ENCODE data around the gene SDHA. TPM values are rescaled to one million over a fixed set of nuclear protein-coding genes. Genes with fewer than 3 reads are reported as not detected.

The SDHA gene
- total RNA-seq, 1 experiment from 2014 or later: 134 TPM

DNA sequence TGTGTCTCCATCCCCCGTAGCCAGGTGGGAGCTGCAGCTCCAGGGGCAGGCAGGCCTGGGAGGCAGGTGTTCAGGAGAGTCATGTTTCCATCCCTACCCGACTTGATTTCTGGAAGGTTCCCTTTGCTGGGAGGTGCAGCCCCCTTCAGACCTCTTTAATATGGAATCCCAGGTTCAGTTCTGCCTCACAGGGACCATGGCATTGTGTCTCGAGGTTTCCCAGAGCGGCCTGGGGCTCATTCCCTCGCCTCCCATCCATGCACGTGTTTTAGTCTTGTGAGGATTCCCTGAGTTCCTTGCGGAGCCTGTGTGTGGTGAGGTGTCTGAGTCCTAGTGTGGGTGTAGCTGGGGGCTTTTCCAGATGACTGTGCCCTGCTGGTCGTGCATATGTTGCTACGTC lies 86.9 kb downstream of the SDHA start:
- Histone ChIP-seq H3K27me3 (ENCODE audit: insufficient read depth, low read length) (no peaks in the 10 kb centered on the region), H3K9me3 (ENCODE audit: control insufficient read depth in 1 of 2, insufficient read depth in 1 of 2, low read depth in 1 of 2, low read length in 2 of 2) (no peaks in the 10 kb centered on the region), H3K27ac (ENCODE audit: low read depth, low read length) (no peak overlapping the region), H3K9me2 (ENCODE audit: insufficient read depth) (no peaks in the 10 kb centered on the region), H3K79me2 (ENCODE audit: insufficient read depth, low read length) (peaks cover 33% of the 10 kb centered on the region; the same call in 1 of the 2 replicates), H3K4me3 (replicated peaks in 1 of 2; ENCODE audit: low read depth in 1 of 2, low read length in 2 of 2) (no peak overlapping the region), H3K36me3 (ENCODE audit: control insufficient read depth in 1 of 2, insufficient read depth in 2 of 2, low read length in 2 of 2) (peaks cover 9% of the 10 kb centered on the region in 2 experiments; a peak in 2 of 4 replicates), H3K9ac (ENCODE audit: low read length) (no peak overlapping the region), H4K20me1 (ENCODE audit: insufficient read depth) (no peaks in the 10 kb centered on the region), H2AFZ (ENCODE audit: low read depth, low read length, poor library complexity, severe bottlenecking) (no peak overlapping the region), H3K4me2 (ENCODE audit: low read length) (no peak overlapping the region), H3K4me1 (ENCODE audit: control insufficient read depth in 1 of 2, insufficient read depth in 2 of 2, low read length in 2 of 2) (peaks cover 5 to 13% of the 10 kb centered on the region in 2 experiments; a peak in 2 of 4 replicates)
- DNase-seq (ENCODE audit: low read depth, low spot score): no peak
- ATAC-seq: no peak
- TF ChIP-seq ZNF274 (IDR thresholded peaks at IDR 0.05; ENCODE audit: low read depth, low read length): no peak
- POLR2A ChIA-PET: no interaction called here
- no TSS peak for BruUV-seq (replicated peaks)
- CTCF ChIA-PET: no interaction called here
- RAD21 ChIA-PET (ENCODE audit: low non-redundant PET in 1 of 2, low total read pairs in 2 of 2, uncharacterized antibody in 2 of 2, unreplicated experiment in 2 of 2): no interaction called here
- intact Hi-C loops (cut with micrococcal nuclease): no loop called here

DNA sequence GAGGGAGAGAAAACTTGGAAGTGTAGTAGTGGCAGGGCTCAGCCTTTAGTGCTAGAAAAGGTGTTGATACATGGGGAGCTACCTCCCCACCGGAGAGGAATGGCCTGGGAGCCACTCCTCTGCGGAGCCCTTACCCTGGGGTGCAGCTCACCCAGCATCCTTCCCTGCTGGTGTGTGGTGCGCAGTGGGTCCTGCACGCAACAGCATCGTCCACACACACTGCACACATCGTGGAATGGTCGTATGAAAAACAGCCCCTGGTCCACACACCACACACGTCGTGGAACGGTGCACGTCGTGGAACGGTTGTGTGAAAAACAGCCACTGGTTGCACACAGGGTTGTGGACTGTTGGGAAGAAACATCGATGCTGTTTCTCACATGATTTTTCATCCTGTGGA lies 87.3 kb downstream of the SDHA start:
- Histone ChIP-seq H3K9ac (ENCODE audit: low read length) (no peak overlapping the region), H3K79me2 (ENCODE audit: insufficient read depth, low read length) (peaks cover 34% of the 10 kb centered on the region; the same call in 1 of the 2 replicates), H2AFZ (ENCODE audit: low read depth, low read length, poor library complexity, severe bottlenecking) (no peak overlapping the region), H3K27ac (ENCODE audit: low read depth, low read length) (no peak overlapping the region), H3K9me2 (ENCODE audit: insufficient read depth) (no peaks in the 10 kb centered on the region), H4K20me1 (ENCODE audit: insufficient read depth) (no peaks in the 10 kb centered on the region), H3K4me2 (ENCODE audit: low read length) (no peak overlapping the region), H3K4me3 (replicated peaks in 1 of 2; ENCODE audit: low read depth in 1 of 2, low read length in 2 of 2) (no peak overlapping the region), H3K27me3 (ENCODE audit: insufficient read depth, low read length) (no peaks in the 10 kb centered on the region), H3K4me1 (ENCODE audit: control insufficient read depth in 1 of 2, insufficient read depth in 2 of 2, low read length in 2 of 2) (peaks cover 5 to 13% of the 10 kb centered on the region in 2 experiments; a peak in 2 of 4 replicates), H3K9me3 (ENCODE audit: control insufficient read depth in 1 of 2, insufficient read depth in 1 of 2, low read depth in 1 of 2, low read length in 2 of 2) (no peaks in the 10 kb centered on the region), H3K36me3 (ENCODE audit: control insufficient read depth in 1 of 2, insufficient read depth in 2 of 2, low read length in 2 of 2) (peaks cover 9% of the 10 kb centered on the region in 2 experiments; a peak in 2 of 4 replicates)
- TF ChIP-seq RAD21 (IDR thresholded peaks at IDR 0.05; ENCODE audit: low read depth) (no peak), SRF (IDR thresholded peaks at IDR 0.05; ENCODE audit: low read depth) (no peak), ZFX (IDR thresholded peaks at IDR 0.05) (no peak), TCF7L2 (IDR thresholded peaks at IDR 0.05; ENCODE audit: borderline replicate concordance, extremely low read depth, insufficient read depth, insufficient read length) (no peak), POLR2AphosphoS5 (IDR thresholded peaks at IDR 0.05; ENCODE audit: low read depth, low read length) (no peak), JUND (IDR thresholded peaks at IDR 0.05) (no peak), EZH2 (IDR thresholded peaks at IDR 0.05) (no peak), SIN3A (IDR thresholded peaks at IDR 0.05; ENCODE audit: low read depth) (no peak)
- TF ChIP-seq, protein P1, sequence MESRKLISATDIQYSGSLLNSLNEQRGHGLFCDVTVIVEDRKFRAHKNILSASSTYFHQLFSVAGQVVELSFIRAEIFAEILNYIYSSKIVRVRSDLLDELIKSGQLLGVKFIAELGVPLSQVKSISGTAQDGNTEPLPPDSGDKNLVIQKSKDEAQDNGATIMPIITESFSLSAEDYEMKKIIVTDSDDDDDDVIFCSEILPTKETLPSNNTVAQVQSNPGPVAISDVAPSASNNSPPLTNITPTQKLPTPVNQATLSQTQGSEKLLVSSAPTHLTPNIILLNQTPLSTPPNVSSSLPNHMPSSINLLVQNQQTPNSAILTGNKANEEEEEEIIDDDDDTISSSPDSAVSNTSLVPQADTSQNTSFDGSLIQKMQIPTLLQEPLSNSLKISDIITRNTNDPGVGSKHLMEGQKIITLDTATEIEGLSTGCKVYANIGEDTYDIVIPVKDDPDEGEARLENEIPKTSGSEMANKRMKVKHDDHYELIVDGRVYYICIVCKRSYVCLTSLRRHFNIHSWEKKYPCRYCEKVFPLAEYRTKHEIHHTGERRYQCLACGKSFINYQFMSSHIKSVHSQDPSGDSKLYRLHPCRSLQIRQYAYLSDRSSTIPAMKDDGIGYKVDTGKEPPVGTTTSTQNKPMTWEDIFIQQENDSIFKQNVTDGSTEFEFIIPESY (IDR thresholded peaks at IDR 0.05; ENCODE audit: extremely low read depth, insufficient replicate concordance, low read length): no peak
- TF ChIP-seq, protein P2, sequence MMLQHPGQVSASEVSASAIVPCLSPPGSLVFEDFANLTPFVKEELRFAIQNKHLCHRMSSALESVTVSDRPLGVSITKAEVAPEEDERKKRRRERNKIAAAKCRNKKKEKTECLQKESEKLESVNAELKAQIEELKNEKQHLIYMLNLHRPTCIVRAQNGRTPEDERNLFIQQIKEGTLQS (IDR thresholded peaks at IDR 0.05): no peak
- RAD21 ChIA-PET (ENCODE audit: low non-redundant PET in 1 of 2, low total read pairs in 2 of 2, uncharacterized antibody in 2 of 2, unreplicated experiment in 2 of 2): no interaction called here
- DNase-seq (ENCODE audit: low read depth, low spot score) (no peak), ATAC-seq (no peak)
- intact Hi-C loops (cut with micrococcal nuclease): no loop called here
- CTCF ChIA-PET: no interaction called here
- no TSS peak for BruUV-seq (replicated peaks)
- POLR2A ChIA-PET: no interaction called here

All from HCT116 (cell line).